ACC112 (cell line): ENCODE measurements around the gene IGSF8.

Experiments used
- H2AFZ ChIP-seq: fragments of 200-600 bp; sonication (generic); one replicate; pipeline ENCODE4 v1.6.0; 2017; ENCODE audit warnings: antibody characterized with exemption, low read length; ENCODE audit not compliant: unreplicated experiment
- H3K27ac ChIP-seq: fragments of 200-600 bp; sonication (generic); 2 replicates; pipeline ENCODE4 v1.5.1; 2014; ENCODE audit warnings: low read depth, mild to moderate bottlenecking, antibody characterized with exemption, low read length, moderate library complexity
- H3K27me3 ChIP-seq: fragments of 200-600 bp; sonication (generic); 2 replicates; pipeline ENCODE4 v1.6.1; 2014; ENCODE audit warnings: mild to moderate bottlenecking, antibody characterized with exemption, low read length, moderate library complexity, mixed read lengths; ENCODE audit not compliant: insufficient read depth
- H3K36me3 ChIP-seq: fragments of 200-600 bp; sonication (generic); 2 replicates; pipeline ENCODE4 v1.6.1; 2016; ENCODE audit warnings: mild to moderate bottlenecking, antibody characterized with exemption, low read length, moderate library complexity, mixed read lengths; ENCODE audit not compliant: insufficient read depth
- H3K4me1 ChIP-seq: fragments of 200-600 bp; sonication (generic); one replicate; pipeline ENCODE4 v1.6.1; 2016; ENCODE audit warnings: low read length, mixed read lengths; ENCODE audit not compliant: insufficient read depth, unreplicated experiment, control insufficient read depth
- H3K4me3 ChIP-seq: fragments of 200-600 bp; sonication (generic); 2 replicates; pipeline ENCODE4 v1.5.1; 2014; ENCODE audit warnings: mild to moderate bottlenecking, low read depth, low read length
- H3K79me2 ChIP-seq: fragments of 200-600 bp; sonication (generic); one replicate; pipeline ENCODE4 v1.6.0; 2016; ENCODE audit warnings: low read length; ENCODE audit not compliant: control insufficient read depth, unreplicated experiment, insufficient read depth

Gene IGSF8

GRCh38 chr1:160095382-160096105, 2.9 kb downstream of the IGSF8 start:
- H3K27ac ChIP-seq, result no peak overlapping the region
- no peaks in the 10 kb centered on the region for H3K27me3 ChIP-seq
- no peak overlapping the region for H2AFZ ChIP-seq
- H3K36me3 ChIP-seq, result no peaks in the 10 kb centered on the region
- no peaks in the 10 kb centered on the region for H3K79me2 ChIP-seq
- peaks cover 6% of the 10 kb centered on the region for H3K4me1 ChIP-seq
- H3K4me3 ChIP-seq, result no peak overlapping the region

- no peaks in the 10 kb centered on the region for H3K27me3 ChIP-seq
- H3K27ac ChIP-seq, result no peak overlapping the region
- H3K36me3 ChIP-seq, result no peaks in the 10 kb centered on the region
- H3K4me3 ChIP-seq, result no peak overlapping the region
- peaks cover 6% of the 10 kb centered on the region for H3K4me1 ChIP-seq
- H2AFZ ChIP-seq, result no peak overlapping the region
- no peaks in the 10 kb centered on the region for H3K79me2 ChIP-seq
Observed at GRCh38 chr1:160094806-160095205, 3.6 kb downstream of the IGSF8 start.

GRCh38 chr1:160094291-160094625, 4.2 kb downstream of the IGSF8 start:
- Histone ChIP-seq H2AFZ (no peak overlapping the region), H3K79me2 (no peaks in the 10 kb centered on the region), H3K27ac (no peak overlapping the region), H3K4me1 (peaks cover 6% of the 10 kb centered on the region), H3K4me3 (no peak overlapping the region), H3K36me3 (no peaks in the 10 kb centered on the region), H3K27me3 (no peaks in the 10 kb centered on the region)

- Histone ChIP-seq H3K4me3 (no peak overlapping the region), H3K36me3 (no peaks in the 10 kb centered on the region), H3K27ac (no peak overlapping the region), H3K79me2 (no peaks in the 10 kb centered on the region), H3K27me3 (no peaks in the 10 kb centered on the region), H2AFZ (no peak overlapping the region), H3K4me1 (peaks cover 6% of the 10 kb centered on the region)
Observed at GRCh38 chr1:160093624-160094290, 4.7 kb downstream of the IGSF8 start.

- no peaks in the 10 kb centered on the region for H3K79me2 ChIP-seq
- no peak overlapping the region for H3K4me3 ChIP-seq
- no peaks in the 10 kb centered on the region for H3K36me3 ChIP-seq
- no peak overlapping the region for H3K27ac ChIP-seq
- peaks cover 6% of the 10 kb centered on the region for H3K4me1 ChIP-seq
- no peak overlapping the region for H2AFZ ChIP-seq
- H3K27me3 ChIP-seq, result no peaks in the 10 kb centered on the region
Observed at GRCh38 chr1:160093069-160093395, 5.4 kb downstream of the IGSF8 start.

- Histone ChIP-seq H3K36me3 (no peaks in the 10 kb centered on the region), H3K27me3 (no peaks in the 10 kb centered on the region), H3K4me3 (no peak overlapping the region), H3K27ac (no peak overlapping the region), H3K79me2 (no peaks in the 10 kb centered on the region), H3K4me1 (peaks cover 2% of the 10 kb centered on the region), H2AFZ (no peak overlapping the region)
Observed at GRCh38 chr1:160092366-160093068, 5.9 kb downstream of the IGSF8 start.

- Histone ChIP-seq H3K4me3 (no peak overlapping the region), H3K4me1 (no peaks in the 10 kb centered on the region), H2AFZ (no peak overlapping the region), H3K27me3 (no peaks in the 10 kb centered on the region), H3K36me3 (no peaks in the 10 kb centered on the region), H3K27ac (no peak overlapping the region), H3K79me2 (no peaks in the 10 kb centered on the region)
Observed at GRCh38 chr1:160091666-160092223, 6.7 kb downstream of the IGSF8 start.

- no peaks in the 10 kb centered on the region for H3K36me3 ChIP-seq
- no peak overlapping the region for H3K4me3 ChIP-seq
- H3K27me3 ChIP-seq, result no peaks in the 10 kb centered on the region
- H3K79me2 ChIP-seq, result no peaks in the 10 kb centered on the region
- H3K27ac ChIP-seq, result no peak overlapping the region
- H3K4me1 ChIP-seq, result no peaks in the 10 kb centered on the region
- H2AFZ ChIP-seq, result no peak overlapping the region
Observed at GRCh38 chr1:160090760-160091159, 7.7 kb downstream of the IGSF8 start.

- no peaks in the 10 kb centered on the region for H3K27me3 ChIP-seq
- no peak overlapping the region for H3K27ac ChIP-seq
- H3K36me3 ChIP-seq, result no peaks in the 10 kb centered on the region
- no peak overlapping the region for H3K4me3 ChIP-seq
- H3K79me2 ChIP-seq, result no peaks in the 10 kb centered on the region
- H2AFZ ChIP-seq, result no peak overlapping the region
- no peaks in the 10 kb centered on the region for H3K4me1 ChIP-seq
Observed at GRCh38 chr1:160089883-160090282, 8.5 kb downstream of the IGSF8 start.

- Histone ChIP-seq H2AFZ (no peak overlapping the region), H3K27ac (no peak overlapping the region), H3K27me3 (peaks cover 16% of the 10 kb centered on the region), H3K4me1 (no peaks in the 10 kb centered on the region), H3K79me2 (no peaks in the 10 kb centered on the region), H3K36me3 (no peaks in the 10 kb centered on the region), H3K4me3 (no peak overlapping the region)
Observed at GRCh38 chr1:160087118-160087662, 11.2 kb downstream of the IGSF8 start.
